Measurements from ENCODE around the gene PTPRG. TPM values are rescaled to one million over a fixed set of nuclear protein-coding genes. Genes with fewer than 3 reads are reported as not detected.

Gene PTPRG
- total RNA-seq, 1 donor from 2014 or later, result 39.6 TPM

GRCh38 chr3:62039586-62039985 is 478.2 kb downstream of the PTPRG start:
- Histone ChIP-seq H3K27me3 (ENCODE audit: insufficient read depth, low read length) (no peaks in the 10 kb centered on the region), H3K27ac (ENCODE audit: low read depth, low read length) (no peak overlapping the region), H2AFZ (ENCODE audit: low read depth, low read length) (no peak overlapping the region), H3K36me3 (ENCODE audit: insufficient read depth, low read length) (no peaks in the 10 kb centered on the region), H3K4me2 (ENCODE audit: low read length) (no peak overlapping the region), H3K9me3 (ENCODE audit: insufficient read depth, low read depth, low read length) (no peaks in the 10 kb centered on the region), H3K9ac (ENCODE audit: low read length) (no peak overlapping the region), H3K79me2 (ENCODE audit: insufficient read depth, low read length) (no peaks in the 10 kb centered on the region), H3K4me3 (ENCODE audit: insufficient read depth, low read depth, low read length) (no peak overlapping the region), H3K4me1 (ENCODE audit: insufficient read depth, low read length) (no peaks in the 10 kb centered on the region), H4K20me1 (ENCODE audit: insufficient read depth, low read length) (peaks cover 5% of the 10 kb centered on the region)
- no peak for FAIRE-seq
- Mint-ChIP-seq H3K27me3 (ENCODE audit: low read depth, unreplicated experiment) (no peaks in the 10 kb centered on the region), H3K4me3 (ENCODE audit: unreplicated experiment) (no peak overlapping the region), H3K27ac (ENCODE audit: unreplicated experiment) (no peak overlapping the region), H3K4me1 (ENCODE audit: low read depth, unreplicated experiment) (peaks cover 7% of the 10 kb centered on the region), H3K36me3 (ENCODE audit: low read depth, unreplicated experiment) (no peaks in the 10 kb centered on the region), H3K9me3 (ENCODE audit: unreplicated experiment) (no peaks in the 10 kb centered on the region)
- DNase-seq (ENCODE audit: low read depth), result no peak
- TF ChIP-seq CTCF (IDR thresholded peaks at IDR 0.05; ENCODE audit: insufficient read depth, low read depth, low read length), result no peak
- TF ChIP-seq EZH2 (IDR thresholded peaks at IDR 0.05; ENCODE audit: insufficient read depth, low read length), result no peak

GRCh38 chr3:62041681-62042080 is 480.3 kb downstream of the PTPRG start:
- Histone ChIP-seq H2AFZ (ENCODE audit: low read depth, low read length) (no peak overlapping the region), H4K20me1 (ENCODE audit: insufficient read depth, low read length) (peaks cover 12% of the 10 kb centered on the region), H3K27ac (ENCODE audit: low read depth, low read length) (no peak overlapping the region), H3K4me3 (ENCODE audit: insufficient read depth, low read depth, low read length) (no peak overlapping the region), H3K9ac (ENCODE audit: low read length) (no peak overlapping the region), H3K4me1 (ENCODE audit: insufficient read depth, low read length) (no peaks in the 10 kb centered on the region), H3K27me3 (ENCODE audit: insufficient read depth, low read length) (no peaks in the 10 kb centered on the region), H3K79me2 (ENCODE audit: insufficient read depth, low read length) (no peaks in the 10 kb centered on the region), H3K4me2 (ENCODE audit: low read length) (no peak overlapping the region), H3K9me3 (ENCODE audit: insufficient read depth, low read depth, low read length) (no peaks in the 10 kb centered on the region), H3K36me3 (ENCODE audit: insufficient read depth, low read length) (no peaks in the 10 kb centered on the region)
- no peak for FAIRE-seq
- Mint-ChIP-seq H3K36me3 (ENCODE audit: low read depth, unreplicated experiment) (no peaks in the 10 kb centered on the region), H3K4me3 (ENCODE audit: unreplicated experiment) (no peak overlapping the region), H3K27me3 (ENCODE audit: low read depth, unreplicated experiment) (no peaks in the 10 kb centered on the region), H3K9me3 (ENCODE audit: unreplicated experiment) (no peaks in the 10 kb centered on the region), H3K4me1 (ENCODE audit: low read depth, unreplicated experiment) (peaks cover 9% of the 10 kb centered on the region), H3K27ac (ENCODE audit: unreplicated experiment) (no peak overlapping the region)
- no peak for TF ChIP-seq EZH2 (IDR thresholded peaks at IDR 0.05; ENCODE audit: insufficient read depth, low read length)
- TF ChIP-seq CTCF (IDR thresholded peaks at IDR 0.05; ENCODE audit: insufficient read depth, low read depth, low read length), result no peak
- DNase-seq (ENCODE audit: low read depth), result no peak

GRCh38 chr3:62044874-62045411 is 483.6 kb downstream of the PTPRG start:
- Mint-ChIP-seq H3K4me1 (ENCODE audit: low read depth, unreplicated experiment) (peaks cover 18% of the 10 kb centered on the region), H3K4me3 (ENCODE audit: unreplicated experiment) (no peak overlapping the region), H3K27me3 (ENCODE audit: low read depth, unreplicated experiment) (no peaks in the 10 kb centered on the region), H3K36me3 (ENCODE audit: low read depth, unreplicated experiment) (no peaks in the 10 kb centered on the region), H3K9me3 (ENCODE audit: unreplicated experiment) (no peaks in the 10 kb centered on the region), H3K27ac (ENCODE audit: unreplicated experiment) (no peak overlapping the region)
- Histone ChIP-seq H3K4me3 (ENCODE audit: insufficient read depth, low read depth, low read length) (no peak overlapping the region), H3K36me3 (ENCODE audit: insufficient read depth, low read length) (no peaks in the 10 kb centered on the region), H3K9me3 (ENCODE audit: insufficient read depth, low read depth, low read length) (no peaks in the 10 kb centered on the region), H3K27ac (ENCODE audit: low read depth, low read length) (no peak overlapping the region), H3K9ac (ENCODE audit: low read length) (no peak overlapping the region), H3K4me1 (ENCODE audit: insufficient read depth, low read length) (no peaks in the 10 kb centered on the region), H3K27me3 (ENCODE audit: insufficient read depth, low read length) (no peaks in the 10 kb centered on the region), H3K79me2 (ENCODE audit: insufficient read depth, low read length) (no peaks in the 10 kb centered on the region), H3K4me2 (ENCODE audit: low read length) (no peak overlapping the region), H2AFZ (ENCODE audit: low read depth, low read length) (no peak overlapping the region), H4K20me1 (ENCODE audit: insufficient read depth, low read length) (peaks cover 12% of the 10 kb centered on the region)
- FAIRE-seq (no peak), DNase-seq (ENCODE audit: low read depth) (no peak)
- TF ChIP-seq CTCF (IDR thresholded peaks at IDR 0.05; ENCODE audit: insufficient read depth, low read depth, low read length) (no peak), EZH2 (IDR thresholded peaks at IDR 0.05; ENCODE audit: insufficient read depth, low read length) (no peak)
